GM12878 (cell line): ENCODE results near the gene EEF2K. TPM values are rescaled to one million over a fixed set of nuclear protein-coding genes. Genes with fewer than 3 reads are reported as not detected.

ENCODE experiments used
- CBX3 ChIP-seq: fragments of 200-600 bp; sonication (generic); IDR thresholded peaks from 2 replicates; pipeline ENCODE4 v1.6.1; 2016; ENCODE audit warnings: low read depth, borderline replicate concordance
- DPF2 ChIP-seq: fragments of 450-650 bp; IDR thresholded peaks from 2 replicates; pipeline ENCODE4 v1.6.1; 2017; ENCODE audit warnings: mild to moderate bottlenecking
- EED ChIP-seq: sonication (generic); IDR thresholded peaks from 2 replicates; pipeline ENCODE4 v1.6.1; 2016; ENCODE audit warnings: antibody characterized with exemption, low read depth
- EGR1 ChIP-seq, 2 experiments: IDR thresholded peaks; 1 replicate in 1 of 2; 2 replicates in 1 of 2; pipeline ENCODE4 v1.6.1; 2011 to 2012; ENCODE audit warnings: low read depth in 2 of 2, low read length in 2 of 2, borderline replicate concordance in 1 of 2, mild to moderate bottlenecking in 1 of 2, moderate library complexity in 1 of 2
- FOXM1 ChIP-seq: IDR thresholded peaks from 2 replicates; pipeline ENCODE4 v1.6.1; 2012; ENCODE audit warnings: low read depth, mild to moderate bottlenecking, inconsistent platforms, low read length, moderate library complexity
- KAT2A ChIP-seq: conservative IDR thresholded peaks from 2 replicates; pipeline ENCODE4 v1.6.1; 2011; ENCODE audit warnings: low read depth, low read length; ENCODE audit not compliant: control insufficient read depth
- KDM1A ChIP-seq: fragments of 200-600 bp; sonication (generic); IDR thresholded peaks from 2 replicates; pipeline ENCODE4 v1.6.1; 2016; ENCODE audit warnings: borderline replicate concordance
- MTA3 ChIP-seq: IDR thresholded peaks from 2 replicates; pipeline ENCODE4 v1.6.1; 2012; ENCODE audit warnings: low read length, inconsistent platforms, borderline replicate concordance
- MXI1 ChIP-seq: fragments of 150-350 bp; IDR thresholded peaks from 2 replicates; pipeline ENCODE4 v1.6.1; 2011; ENCODE audit warnings: low read depth, mild to moderate bottlenecking, inconsistent platforms, low read length, improper control_type of control experiment
- NFIC ChIP-seq: IDR thresholded peaks from 2 replicates; pipeline ENCODE4 v1.6.1; 2012; ENCODE audit warnings: low read depth, mild to moderate bottlenecking, inconsistent platforms, low read length, moderate library complexity
- NR2F1 ChIP-seq: fragments of 450-650 bp; conservative IDR thresholded peaks from 2 replicates; pipeline ENCODE4 v1.6.1; 2017; ENCODE audit warnings: mild to moderate bottlenecking
- NRF1 ChIP-seq: conservative IDR thresholded peaks from 2 replicates; pipeline ENCODE4 v1.6.1; 2011; ENCODE audit warnings: mild to moderate bottlenecking, low read depth, low read length, improper control_type of control experiment
- PAX8 ChIP-seq: fragments of 450-650 bp; IDR thresholded peaks from 2 replicates; pipeline ENCODE4 v1.6.1; 2017; ENCODE audit warnings: mild to moderate bottlenecking, moderate library complexity
- POLR2AphosphoS2 ChIP-seq: IDR thresholded peaks from 2 replicates; pipeline ENCODE4 v1.6.1; 2011; ENCODE audit warnings: low read depth, mild to moderate bottlenecking, low read length, improper control_type of control experiment, moderate library complexity
- POLR2AphosphoS5 ChIP-seq: IDR thresholded peaks from 2 replicates; pipeline ENCODE4 v1.6.1; 2011; ENCODE audit warnings: mild to moderate bottlenecking, low read length, inconsistent platforms
- POU2F2 ChIP-seq: IDR thresholded peaks from 3 replicates; pipeline ENCODE4 v1.6.1; 2011; ENCODE audit warnings: low read depth, mild to moderate bottlenecking, low read length, borderline replicate concordance
- RELA ChIP-seq: fragments of 450-650 bp; IDR thresholded peaks from 2 replicates; pipeline ENCODE4 v1.8.0; 2014; ENCODE audit warnings: borderline replicate concordance; ENCODE audit not compliant: partially characterized antibody
- SIX5 ChIP-seq: IDR thresholded peaks from 2 replicates; pipeline ENCODE4 v1.6.1; 2011; ENCODE audit warnings: mild to moderate bottlenecking, low read depth, low read length, moderate library complexity; ENCODE audit not compliant: severe bottlenecking
- SMARCA5 ChIP-seq: fragments of 450-650 bp; IDR thresholded peaks from 2 replicates; pipeline ENCODE4 v1.6.1; 2017; ENCODE audit warnings: mild to moderate bottlenecking
- SRF ChIP-seq, 2 experiments: IDR thresholded peaks; 2 replicates each; pipeline ENCODE4 v1.6.1; 2011; ENCODE audit warnings: low read depth in 2 of 2, low read length in 2 of 2, mild to moderate bottlenecking in 1 of 2, moderate library complexity in 1 of 2
- TAF1 ChIP-seq: IDR thresholded peaks from 2 replicates; pipeline ENCODE4 v1.6.1; 2011; ENCODE audit warnings: mild to moderate bottlenecking, low read depth, low read length, borderline replicate concordance
- polyA plus RNA-seq, 11 experiments: library from polyadenylated mRNA; depleted of rRNA in 4 of 11; unstranded in 6 of 11; stranded (reverse) in 5 of 11; fragments of >200 nt; fragmentation: Nextera tagmentation in 4 of 11; fragmentation: Illumina TruSeq in 1 of 11; extraction: Ambion mirVana in 4 of 11; extraction: Trizol in 1 of 11; gene quantifications; 1 replicate in 1 of 11; 2 replicates in 10 of 11; pipeline versions ENCODE4 v1.2.1 to v1.2.3, GENCODE V29; 2011 to 2016; ENCODE audit warnings: inconsistent platforms in 2 of 11, missing spikeins in 2 of 11, low read depth in 1 of 11
- total RNA-seq, 4 experiments: library from RNA; depleted of rRNA in 3 of 4; stranded (reverse); fragments of >200 nt in 3 of 4; fragmentation: Illumina TruSeq in 1 of 4; extraction: Trizol in 1 of 4; gene quantifications; 2 replicates each; pipeline versions ENCODE4 v1.2.1 to v1.2.3, GENCODE V29; 2013 to 2021
- TF ChIP-seq, protein P1 (sequence below): fragments of 450-650 bp; IDR thresholded peaks from 2 replicates; pipeline ENCODE4 v1.6.1; 2016; ENCODE audit warnings: mild to moderate bottlenecking
- TF ChIP-seq, protein P2 (sequence below): IDR thresholded peaks from 2 replicates; pipeline ENCODE4 v1.6.1; 2011; ENCODE audit warnings: mild to moderate bottlenecking, low read depth, low read length, moderate library complexity; ENCODE audit not compliant: insufficient replicate concordance
- TF ChIP-seq, protein P3 (sequence below): fragments of 450-650 bp; formaldehyde crosslinking; IDR thresholded peaks from 2 replicates; pipeline ENCODE4 v1.5.0; 2022; ENCODE audit warnings: mild to moderate bottlenecking, missing genetic modification characterization

Gene EEF2K
- total and polyA plus RNA-seq, 10 of the 15 experiments (the other 5 are each of a cell fraction or from before 2014, with no cell fraction given): 2.0 to 29.6 (median 12.2) TPM

DNA sequence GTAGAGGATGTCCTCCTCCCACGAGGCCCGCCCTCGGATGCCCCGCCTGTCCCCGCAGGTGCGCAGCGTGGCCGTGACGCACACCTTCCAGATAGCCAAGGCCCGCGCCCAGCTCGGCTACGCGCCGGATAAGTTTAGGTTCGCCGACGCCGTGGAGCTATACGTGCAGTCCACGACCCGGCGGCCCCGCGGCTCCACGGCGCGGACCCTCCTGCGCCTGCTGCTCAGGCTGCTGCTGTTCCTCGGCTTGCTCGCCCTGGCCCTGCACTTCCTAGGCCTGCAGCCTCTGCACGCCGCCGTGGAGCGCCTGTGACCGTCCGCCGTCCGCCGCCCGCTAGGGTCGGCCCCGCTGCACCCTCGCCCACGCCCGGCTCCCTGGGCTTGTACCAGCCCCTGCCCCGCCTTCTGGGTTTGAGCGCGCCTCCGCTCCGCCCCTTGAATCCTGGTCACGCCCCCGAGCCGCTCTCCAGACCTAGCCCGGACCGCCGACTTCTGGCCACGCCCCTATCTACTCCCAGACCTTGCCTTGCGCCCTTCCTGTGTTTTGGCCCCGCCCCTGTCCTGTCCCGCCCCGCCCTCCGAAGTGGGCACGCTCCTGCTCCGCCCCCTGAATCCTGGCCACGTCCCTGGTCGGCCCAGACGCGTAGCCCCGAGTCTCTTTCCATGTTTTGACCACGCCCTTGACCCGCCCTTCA, 15.8 kb upstream of the EEF2K start (continued):
- TF ChIP-seq, protein P1, sequence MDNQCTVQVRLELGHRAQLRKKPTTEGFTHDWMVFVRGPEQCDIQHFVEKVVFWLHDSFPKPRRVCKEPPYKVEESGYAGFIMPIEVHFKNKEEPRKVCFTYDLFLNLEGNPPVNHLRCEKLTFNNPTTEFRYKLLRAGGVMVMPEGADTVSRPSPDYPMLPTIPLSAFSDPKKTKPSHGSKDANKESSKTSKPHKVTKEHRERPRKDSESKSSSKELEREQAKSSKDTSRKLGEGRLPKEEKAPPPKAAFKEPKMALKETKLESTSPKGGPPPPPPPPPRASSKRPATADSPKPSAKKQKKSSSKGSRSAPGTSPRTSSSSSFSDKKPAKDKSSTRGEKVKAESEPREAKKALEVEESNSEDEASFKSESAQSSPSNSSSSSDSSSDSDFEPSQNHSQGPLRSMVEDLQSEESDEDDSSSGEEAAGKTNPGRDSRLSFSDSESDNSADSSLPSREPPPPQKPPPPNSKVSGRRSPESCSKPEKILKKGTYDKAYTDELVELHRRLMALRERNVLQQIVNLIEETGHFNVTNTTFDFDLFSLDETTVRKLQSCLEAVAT: peak; percentile 85
- TF ChIP-seq POLR2AphosphoS2 (peak; percentile 66; the same call in 1 of the 2 replicates), SIX5 (no peak), PAX8 (no peak), KDM1A (no peak), SMARCA5 (peak; percentile 91), MXI1 (peak; percentile 20), KAT2A (no peak), CBX3 (no peak), MTA3 (no peak), SRF (IDR thresholded peaks at IDR 0.05; ENCODE audit: low read depth in 2 of 2, low read length in 2 of 2) (peak; percentile 12 to 68; a peak in 3 of 4 replicates), NRF1 (peak; percentile 34; the same call in 1 of the 2 replicates), NR2F1 (peak; percentile 96), FOXM1 (no peak), DPF2 (peak; percentile 92), EED (peak; percentile 16; the same call in 1 of the 2 replicates), RELA (peak; percentile 63), POLR2AphosphoS5 (peak; percentile 72), EGR1 (IDR thresholded peaks at IDR 0.05; ENCODE audit: borderline replicate concordance in 1 of 2, low read depth in 2 of 2, low read length in 2 of 2) (peak in 1 of 2 experiments; percentile 97; a peak in 2 of 3 replicates), NFIC (no peak), TAF1 (peak; percentile 33; the same call in 1 of the 2 replicates), POU2F2 (peak; percentile 13; the same call in 1 of the 3 replicates)
- TF ChIP-seq, protein P2, sequence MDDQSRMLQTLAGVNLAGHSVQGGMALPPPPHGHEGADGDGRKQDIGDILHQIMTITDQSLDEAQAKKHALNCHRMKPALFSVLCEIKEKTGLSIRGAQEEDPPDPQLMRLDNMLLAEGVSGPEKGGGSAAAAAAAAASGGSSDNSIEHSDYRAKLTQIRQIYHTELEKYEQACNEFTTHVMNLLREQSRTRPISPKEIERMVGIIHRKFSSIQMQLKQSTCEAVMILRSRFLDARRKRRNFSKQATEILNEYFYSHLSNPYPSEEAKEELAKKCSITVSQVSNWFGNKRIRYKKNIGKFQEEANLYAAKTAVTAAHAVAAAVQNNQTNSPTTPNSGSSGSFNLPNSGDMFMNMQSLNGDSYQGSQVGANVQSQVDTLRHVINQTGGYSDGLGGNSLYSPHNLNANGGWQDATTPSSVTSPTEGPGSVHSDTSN: peak; percentile 74
- TF ChIP-seq, protein P3, sequence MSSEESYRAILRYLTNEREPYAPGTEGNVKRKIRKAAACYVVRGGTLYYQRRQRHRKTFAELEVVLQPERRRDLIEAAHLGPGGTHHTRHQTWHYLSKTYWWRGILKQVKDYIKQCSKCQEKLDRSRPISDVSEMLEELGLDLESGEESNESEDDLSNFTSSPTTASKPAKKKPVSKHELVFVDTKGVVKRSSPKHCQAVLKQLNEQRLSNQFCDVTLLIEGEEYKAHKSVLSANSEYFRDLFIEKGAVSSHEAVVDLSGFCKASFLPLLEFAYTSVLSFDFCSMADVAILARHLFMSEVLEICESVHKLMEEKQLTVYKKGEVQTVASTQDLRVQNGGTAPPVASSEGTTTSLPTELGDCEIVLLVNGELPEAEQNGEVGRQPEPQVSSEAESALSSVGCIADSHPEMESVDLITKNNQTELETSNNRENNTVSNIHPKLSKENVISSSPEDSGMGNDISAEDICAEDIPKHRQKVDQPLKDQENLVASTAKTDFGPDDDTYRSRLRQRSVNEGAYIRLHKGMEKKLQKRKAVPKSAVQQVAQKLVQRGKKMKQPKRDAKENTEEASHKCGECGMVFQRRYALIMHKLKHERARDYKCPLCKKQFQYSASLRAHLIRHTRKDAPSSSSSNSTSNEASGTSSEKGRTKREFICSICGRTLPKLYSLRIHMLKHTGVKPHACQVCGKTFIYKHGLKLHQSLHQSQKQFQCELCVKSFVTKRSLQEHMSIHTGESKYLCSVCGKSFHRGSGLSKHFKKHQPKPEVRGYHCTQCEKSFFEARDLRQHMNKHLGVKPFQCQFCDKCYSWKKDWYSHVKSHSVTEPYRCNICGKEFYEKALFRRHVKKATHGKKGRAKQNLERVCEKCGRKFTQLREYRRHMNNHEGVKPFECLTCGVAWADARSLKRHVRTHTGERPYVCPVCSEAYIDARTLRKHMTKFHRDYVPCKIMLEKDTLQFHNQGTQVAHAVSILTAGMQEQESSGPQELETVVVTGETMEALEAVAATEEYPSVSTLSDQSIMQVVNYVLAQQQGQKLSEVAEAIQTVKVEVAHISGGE: no peak
